AG04450 (cell line): Measurements from ENCODE around the gene DOCK4. TPM values are rescaled to one million over a fixed set of nuclear protein-coding genes. Genes with fewer than 3 reads are reported as not detected.

Experiments used
- CTCF ChIA-PET: fragments of 300-600, 350-600 bp; formaldehyde crosslinking; extraction: SDS; loops from one replicate; lab custom pipeline; 2022; ENCODE audit warnings: antibody characterized with exemption, inconsistent platforms; lab: Charles Lee
- POLR2A ChIA-PET: fragments of 350-600 bp; formaldehyde crosslinking; extraction: SDS; loops from one replicate; lab custom pipeline; 2021; ENCODE audit warnings: antibody characterized with exemption, inconsistent platforms; lab: Yijun Ruan, JAX
- DNase-seq: peaks from one replicate; pipeline ENCODE4 v3.0.0-alpha.2; 2011; ENCODE audit warnings: low read depth, low spot score
- H3K27ac ChIP-seq: one replicate; pipeline ENCODE4 v1.5.1; 2012; ENCODE audit warnings: low read depth, low read length, control low read depth
- H3K27me3 ChIP-seq: one replicate; pipeline ENCODE4 v1.6.0; 2012; ENCODE audit warnings: low read length; ENCODE audit not compliant: control insufficient read depth, insufficient read depth
- H3K4me3 ChIP-seq: 2 replicates; pipeline ENCODE4 v1.5.1; 2011; ENCODE audit warnings: mild to moderate bottlenecking, low read depth, low read length, control low read depth
- H3K9me3 ChIP-seq: 2 replicates; pipeline ENCODE4 v1.5.1; 2012; ENCODE audit warnings: low read length; ENCODE audit not compliant: control insufficient read depth, insufficient read depth
- polyA plus RNA-seq: library from polyadenylated mRNA; depleted of rRNA; stranded (reverse); fragments of >200 nt; gene quantifications from 2 replicates; pipeline ENCODE4 v1.2.3, GENCODE V29; 2011
- TF ChIP-seq, protein P1 (sequence below): IDR thresholded peaks from 2 replicates; pipeline ENCODE4 v1.5.1; 2011; ENCODE audit warnings: low read depth, low read length, control low read depth, inconsistent platforms

The DOCK4 gene
- polyA plus RNA-seq, 1 experiment = 12.6 TPM

DNA sequence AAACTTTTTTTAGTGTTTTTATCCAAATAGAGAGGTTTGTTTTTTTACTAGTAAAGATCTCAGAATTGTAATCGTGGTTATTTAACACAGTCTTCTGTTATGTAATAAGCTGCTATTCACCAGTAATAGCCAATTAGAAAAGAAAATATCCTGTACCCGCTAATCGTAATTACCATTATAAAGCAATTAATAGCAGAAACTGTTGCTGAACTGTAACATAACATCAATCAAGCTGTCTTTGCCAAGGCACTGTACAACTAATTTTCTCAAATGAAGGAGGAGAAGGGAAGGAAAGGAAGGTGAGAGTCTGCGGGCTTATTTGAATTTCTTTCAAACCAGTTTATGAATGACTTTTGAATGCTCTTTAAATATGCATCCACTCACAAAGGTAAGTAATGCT, 9.6 kb upstream of the DOCK4 start:
- TF ChIP-seq, protein P1, sequence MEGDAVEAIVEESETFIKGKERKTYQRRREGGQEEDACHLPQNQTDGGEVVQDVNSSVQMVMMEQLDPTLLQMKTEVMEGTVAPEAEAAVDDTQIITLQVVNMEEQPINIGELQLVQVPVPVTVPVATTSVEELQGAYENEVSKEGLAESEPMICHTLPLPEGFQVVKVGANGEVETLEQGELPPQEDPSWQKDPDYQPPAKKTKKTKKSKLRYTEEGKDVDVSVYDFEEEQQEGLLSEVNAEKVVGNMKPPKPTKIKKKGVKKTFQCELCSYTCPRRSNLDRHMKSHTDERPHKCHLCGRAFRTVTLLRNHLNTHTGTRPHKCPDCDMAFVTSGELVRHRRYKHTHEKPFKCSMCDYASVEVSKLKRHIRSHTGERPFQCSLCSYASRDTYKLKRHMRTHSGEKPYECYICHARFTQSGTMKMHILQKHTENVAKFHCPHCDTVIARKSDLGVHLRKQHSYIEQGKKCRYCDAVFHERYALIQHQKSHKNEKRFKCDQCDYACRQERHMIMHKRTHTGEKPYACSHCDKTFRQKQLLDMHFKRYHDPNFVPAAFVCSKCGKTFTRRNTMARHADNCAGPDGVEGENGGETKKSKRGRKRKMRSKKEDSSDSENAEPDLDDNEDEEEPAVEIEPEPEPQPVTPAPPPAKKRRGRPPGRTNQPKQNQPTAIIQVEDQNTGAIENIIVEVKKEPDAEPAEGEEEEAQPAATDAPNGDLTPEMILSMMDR = no peak
- ChIA-PET CTCF (no interaction called here), POLR2A (no interaction called here)
- H3K27me3 ChIP-seq = no peaks in the 10 kb centered on the region
- H3K9me3 ChIP-seq = no peaks in the 10 kb centered on the region
- no peak for DNase-seq
- H3K27ac ChIP-seq = no peak overlapping the region
- H3K4me3 ChIP-seq = no peak overlapping the region

DNA sequence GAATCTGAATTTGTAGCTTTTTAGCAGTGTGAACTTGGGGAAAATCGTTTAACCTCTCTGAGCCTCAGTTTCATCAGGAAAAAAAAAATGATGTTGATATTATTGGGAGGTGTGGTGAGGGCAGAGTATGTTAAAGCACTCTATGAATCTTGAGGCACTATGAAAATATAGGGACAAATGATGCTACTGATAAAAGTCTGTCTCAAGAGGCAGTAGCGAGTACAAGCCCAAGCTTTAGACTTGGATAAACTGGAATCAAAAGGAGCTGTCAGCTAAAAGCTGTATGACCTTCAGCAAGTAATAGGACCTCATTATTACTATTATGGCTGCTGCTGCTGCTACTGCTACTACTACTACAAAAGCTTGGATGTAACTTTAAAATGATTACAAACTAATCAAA, 8.7 kb upstream of the DOCK4 start:
- Histone ChIP-seq H3K9me3 (no peaks in the 10 kb centered on the region), H3K27me3 (no peaks in the 10 kb centered on the region), H3K4me3 (no peak overlapping the region), H3K27ac (no peak overlapping the region)
- DNase-seq = no peak
- ChIA-PET CTCF (no interaction called here), POLR2A (interaction anchor here (0.7 kb wide), 1 partner anchor 236 kb away, joined by 3 read pairs; no protein-coding TSS in a partner anchor)
- TF ChIP-seq, protein P1 = no peak

DNA sequence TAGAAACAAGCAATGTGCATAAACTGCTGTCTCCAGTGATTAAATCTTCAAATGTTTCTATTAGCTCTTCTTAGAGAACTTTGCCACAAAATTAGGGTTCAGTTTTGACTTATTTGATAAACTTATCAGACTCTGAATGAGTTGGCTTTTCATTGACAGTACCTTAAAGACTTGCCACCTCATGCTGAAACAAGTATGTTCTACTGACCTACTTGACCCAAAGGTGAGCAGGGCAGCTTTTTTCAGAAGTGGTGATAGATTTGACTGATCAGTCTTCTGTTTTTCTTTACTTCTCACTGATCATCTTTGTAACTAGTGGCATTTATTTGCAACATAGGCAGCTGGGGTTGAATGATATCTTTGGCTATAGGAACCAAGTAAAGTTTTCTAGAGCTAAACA, 8.1 kb upstream of the DOCK4 start:
- no peak overlapping the region for H3K27ac ChIP-seq
- no peak for DNase-seq
- POLR2A ChIA-PET = interaction anchor here (0.7 kb wide), 1 partner anchor 236 kb away, joined by 3 read pairs; no protein-coding TSS in a partner anchor
- no peak overlapping the region for H3K4me3 ChIP-seq
- CTCF ChIA-PET = interaction anchor here (0.6 kb wide), 1 partner anchor 473 kb away, joined by 5 read pairs; no protein-coding TSS in a partner anchor
- H3K9me3 ChIP-seq = no peaks in the 10 kb centered on the region
- H3K27me3 ChIP-seq = no peaks in the 10 kb centered on the region
- TF ChIP-seq, protein P1 = no peak

DNA sequence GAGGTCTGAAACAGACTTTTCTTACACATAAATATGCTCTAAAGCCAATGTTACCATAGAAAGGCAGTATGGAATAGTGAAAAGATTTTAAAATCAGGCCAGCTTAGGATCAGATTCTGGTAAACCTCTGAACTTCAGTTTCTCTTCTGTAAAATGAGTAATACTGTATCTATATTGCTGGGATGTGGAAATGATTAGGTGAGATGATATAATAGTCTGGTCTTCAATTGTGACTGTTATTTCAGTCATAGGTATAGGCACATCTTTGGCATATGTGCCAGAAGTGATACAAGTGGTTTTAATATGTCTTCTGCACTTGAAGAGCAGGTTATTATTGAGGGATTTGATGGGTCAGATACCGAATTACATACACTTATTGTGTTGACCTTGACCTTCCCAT, 7.5 kb upstream of the DOCK4 start:
- Histone ChIP-seq H3K27me3 (no peaks in the 10 kb centered on the region), H3K9me3 (no peaks in the 10 kb centered on the region), H3K27ac (no peak overlapping the region), H3K4me3 (no peak overlapping the region)
- CTCF ChIA-PET = interaction anchor here (0.6 kb wide), 1 partner anchor 472 kb away, joined by 5 read pairs; no protein-coding TSS in a partner anchor
- no peak for DNase-seq
- POLR2A ChIA-PET = no interaction called here
- TF ChIP-seq, protein P1 = no peak

DNA sequence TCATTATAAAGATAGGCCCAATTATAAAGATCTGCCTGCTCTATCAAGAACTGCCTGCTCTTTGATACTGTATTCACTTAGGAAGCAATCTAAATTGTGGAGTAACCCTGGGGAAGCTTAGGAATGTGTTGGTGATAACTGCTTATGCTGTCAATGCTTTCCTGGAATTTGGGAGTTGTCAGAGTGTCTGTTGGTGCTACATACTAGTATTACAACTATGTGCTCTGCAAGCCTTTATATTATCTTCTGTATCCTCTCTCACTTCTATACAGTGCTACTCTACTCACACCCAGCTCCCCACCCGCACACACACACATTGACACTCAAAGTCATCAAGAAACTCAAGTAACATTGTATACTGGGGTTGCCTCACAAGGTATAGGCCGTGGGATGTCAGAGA, 6.4 kb upstream of the DOCK4 start:
- ChIA-PET POLR2A (no interaction called here), CTCF (interaction anchor here (0.5 to 1.0 kb wide), 3 partner anchors 65 to 1294 kb away, joined by 3 read pairs; no protein-coding TSS in a partner anchor)
- Histone ChIP-seq H3K27ac (no peak overlapping the region), H3K27me3 (no peaks in the 10 kb centered on the region), H3K9me3 (no peaks in the 10 kb centered on the region), H3K4me3 (no peak overlapping the region)
- TF ChIP-seq, protein P1 = no peak
- DNase-seq = no peak
